Esophagus squamous epithelium (tissue), 5 donors: ENCODE results near the gene ERMP1. TPM values are rescaled to one million over a fixed set of nuclear protein-coding genes. Genes with fewer than 3 reads are reported as not detected.

Source experiments
- DNase-seq: peaks from one replicate; lab custom pipeline; 2025; lab: John Stamatoyannopoulos, UW
- H3K27ac ChIP-seq, 4 donors: fragments of 200-600 bp; sonication (generic); one replicate each; pipeline ENCODE4 v1.5.1; 2016 to 2019; ENCODE audit warnings: mild to moderate bottlenecking in 1 of 4
- H3K27me3 ChIP-seq, 4 donors: fragments of 200-600 bp; sonication (generic); 1 replicate in 3 of 4; 2 replicates in 1 of 4; pipeline versions ENCODE4 v1.5.1 to v1.6.0; 2017 to 2021; ENCODE audit warnings: antibody characterized with exemption in 1 of 4
- H3K36me3 ChIP-seq, 3 donors: fragments of 200-600 bp; sonication (generic); one replicate each; pipeline ENCODE4 v1.5.1; 2016 to 2019
- H3K4me1 ChIP-seq, 3 donors: fragments of 200-600 bp; sonication (generic); one replicate each; pipeline ENCODE4 v1.5.1; 2017 to 2019
- H3K4me3 ChIP-seq, 4 donors: fragments of 200-600 bp; sonication (generic); 1 replicate in 3 of 4; 2 replicates in 1 of 4; pipeline ENCODE4 v1.5.1; 2016 to 2019; ENCODE audit warnings: mild to moderate bottlenecking in 2 of 4, moderate library complexity in 1 of 4
- H3K9me3 ChIP-seq, 3 donors: fragments of 200-600 bp; sonication (generic); one replicate each; pipeline ENCODE4 v1.5.1; 2016 to 2019
- CTCF ChIP-seq, 6 experiments: fragments of 450-650 bp in 4 of 6; fragments of 200-600 bp in 2 of 6; sonication (generic) in 2 of 6; IDR thresholded peaks; one replicate each; pipeline ENCODE4 v1.5.1; 2016 to 2019; ENCODE audit warnings: antibody characterized with exemption in 6 of 6, mild to moderate bottlenecking in 4 of 6, moderate library complexity in 4 of 6
- POLR2A ChIP-seq, 4 donors: fragments of 450-650 bp; IDR thresholded peaks; one replicate each; pipeline ENCODE4 v1.6.1; 2017; ENCODE audit warnings: antibody characterized with exemption in 4 of 4, mild to moderate bottlenecking in 4 of 4, moderate library complexity in 3 of 4
- WGBS, 2 donors: methylation state at CpG; one replicate each; pipeline ENCODE4 v1.1.5; 2018; 5-methylcytosine and 5-hydroxymethylcytosine counted together
- intact Hi-C: fragments of 100-400 bp; cut with DNase I; formaldehyde crosslinking; loops from one replicate; pipeline ENCODE4 v1.15.0; 2022
- total RNA-seq, 4 donors: library from RNA; depleted of rRNA; stranded (reverse); fragments of >200 nt; gene quantifications; one replicate each; pipeline ENCODE4 v1.1.0, GENCODE V29; 2016
- donor health status: DM: yes; HTN: yes; CAD: no.

Gene ERMP1
- total RNA-seq, 4 donors from 2014 or later = 24.4 to 38.2 (median 29.9) TPM

- H3K27ac ChIP-seq = no peak overlapping the region
- no peak for TF ChIP-seq POLR2A (IDR thresholded peaks at IDR 0.05)
- no peaks in the 10 kb centered on the region for H3K9me3 ChIP-seq
- no peak for DNase-seq
- WGBS, 2 donors = 64 to 100% methylated on average over 1 of the region's 1 CpG
- H3K27me3 ChIP-seq = no peaks in the 10 kb centered on the region
- H3K4me3 ChIP-seq = no peak overlapping the region
- peaks cover 0 to 31% (median 3%) of the 10 kb centered on the region in 3 donors for H3K4me1 ChIP-seq
- intact Hi-C loops = no loop called here
- H3K36me3 ChIP-seq = peaks cover 0 to 6% (median 0%) of the 10 kb centered on the region in 3 donors
Measured at GRCh38 chr9:5876026-5876425, 43.1 kb upstream of the ERMP1 start.

GRCh38 chr9:5874048-5874447 is 41.1 kb upstream of the ERMP1 start:
- intact Hi-C loops = no loop called here
- Histone ChIP-seq H3K36me3 (peaks cover 0 to 6% (median 0%) of the 10 kb centered on the region in 3 donors), H3K27me3 (no peaks in the 10 kb centered on the region), H3K27ac (no peak overlapping the region), H3K9me3 (no peaks in the 10 kb centered on the region), H3K4me1 (peaks cover 0 to 24% (median 0%) of the 10 kb centered on the region in 3 donors), H3K4me3 (no peak overlapping the region)
- WGBS, 2 donors = 67 to 88% methylated on average over 2 of the region's 2 CpGs
- TF ChIP-seq POLR2A (IDR thresholded peaks at IDR 0.05) = no peak
- TF ChIP-seq CTCF (IDR thresholded peaks at IDR 0.05) = no peak
- DNase-seq = no peak

GRCh38 chr9:5873439-5873838 is 40.5 kb upstream of the ERMP1 start:
- Histone ChIP-seq H3K9me3 (no peaks in the 10 kb centered on the region), H3K27me3 (no peaks in the 10 kb centered on the region), H3K4me1 (peaks cover 0 to 24% (median 0%) of the 10 kb centered on the region in 3 donors), H3K27ac (no peak overlapping the region), H3K4me3 (no peak overlapping the region), H3K36me3 (peaks cover 0 to 6% (median 0%) of the 10 kb centered on the region in 3 donors)
- TF ChIP-seq POLR2A (IDR thresholded peaks at IDR 0.05) (no peak), CTCF (IDR thresholded peaks at IDR 0.05) (no peak)
- 84 to 94% methylated on average over 5 of the region's 5 CpGs for WGBS, 2 donors
- intact Hi-C loops = no loop called here
- no peak for DNase-seq

GRCh38 chr9:5872511-5872910 is 39.6 kb upstream of the ERMP1 start:
- Histone ChIP-seq H3K36me3 (peaks cover 0 to 6% (median 0%) of the 10 kb centered on the region in 3 donors), H3K4me1 (peaks cover 0 to 20% (median 0%) of the 10 kb centered on the region in 3 donors), H3K27me3 (no peaks in the 10 kb centered on the region), H3K4me3 (no peak overlapping the region), H3K9me3 (no peaks in the 10 kb centered on the region), H3K27ac (peak overlapping the region; percentile 38 to 72 (median 49))
- DNase-seq = no peak
- intact Hi-C loops = no loop called here
- TF ChIP-seq CTCF (IDR thresholded peaks at IDR 0.05) (no peak), POLR2A (IDR thresholded peaks at IDR 0.05) (no peak)
- 68 to 72% methylated on average over 4 of the region's 4 CpGs for WGBS, 2 donors

DNA sequence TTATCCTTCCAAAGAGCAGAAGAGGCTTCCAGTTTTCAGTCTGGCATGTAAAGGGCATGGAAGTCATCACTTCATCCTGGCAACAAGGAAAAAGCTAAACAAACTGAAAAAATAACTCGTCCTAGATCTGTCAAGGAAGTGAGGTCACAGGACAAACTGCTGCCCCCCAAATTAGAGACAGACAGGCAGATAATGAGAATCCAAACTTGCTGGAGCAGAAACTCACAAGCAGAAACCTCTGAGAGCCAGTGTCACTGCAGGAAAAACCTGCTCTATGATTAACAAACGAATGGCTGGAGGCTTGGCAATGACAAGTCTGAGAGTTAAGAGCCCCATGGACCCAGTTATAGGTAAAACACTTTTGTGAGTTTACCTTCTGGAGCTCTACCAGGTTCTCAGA is 38.9 kb upstream of the ERMP1 start:
- Histone ChIP-seq H3K4me1 (peaks cover 0 to 20% (median 0%) of the 10 kb centered on the region in 3 donors), H3K36me3 (peaks cover 0 to 14% (median 0%) of the 10 kb centered on the region in 3 donors), H3K4me3 (no peak overlapping the region), H3K27ac (peak overlapping the region; percentile 38 to 72 (median 49)), H3K27me3 (no peaks in the 10 kb centered on the region), H3K9me3 (no peaks in the 10 kb centered on the region)
- TF ChIP-seq CTCF (IDR thresholded peaks at IDR 0.05) = no peak
- TF ChIP-seq POLR2A (IDR thresholded peaks at IDR 0.05) = no peak
- DNase-seq = no peak
- WGBS, 2 donors = 39 to 57% methylated on average over 2 of the region's 2 CpGs
- intact Hi-C loops = no loop called here

DNA sequence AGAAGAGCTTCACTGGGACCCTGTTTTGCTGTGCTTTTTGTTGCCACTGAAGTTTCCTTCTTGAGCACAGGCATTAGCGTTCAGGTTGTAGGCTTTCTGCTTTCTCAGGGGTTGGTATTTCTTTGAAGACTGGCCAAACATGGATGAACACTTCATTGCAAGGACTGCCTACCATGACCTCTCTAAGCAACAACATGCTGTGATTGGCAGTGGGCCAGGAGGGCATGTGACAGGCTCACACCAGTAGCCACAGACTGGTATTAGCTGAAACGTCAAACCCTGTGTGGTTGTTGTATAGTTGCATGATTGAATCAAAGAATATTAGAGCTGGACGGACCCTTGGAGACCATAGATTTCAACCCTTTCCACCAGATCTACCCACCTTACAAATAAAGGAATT is 37.8 kb upstream of the ERMP1 start:
- no peak for DNase-seq
- no peak overlapping the region for H3K27ac ChIP-seq
- H3K4me1 ChIP-seq = peaks cover 0 to 20% (median 0%) of the 10 kb centered on the region in 3 donors
- WGBS, 2 donors = 72 to 78% methylated on average over 3 of the region's 3 CpGs
- H3K4me3 ChIP-seq = no peak overlapping the region
- intact Hi-C loops = no loop called here
- H3K9me3 ChIP-seq = no peaks in the 10 kb centered on the region
- H3K36me3 ChIP-seq = peaks cover 0 to 15% (median 0%) of the 10 kb centered on the region in 3 donors
- no peak for TF ChIP-seq POLR2A (IDR thresholded peaks at IDR 0.05)
- TF ChIP-seq CTCF (IDR thresholded peaks at IDR 0.05) = no peak
- H3K27me3 ChIP-seq = no peaks in the 10 kb centered on the region
